K562 (cell line): ENCODE data around the gene CSAD. TPM values are rescaled to one million over a fixed set of nuclear protein-coding genes. Genes with fewer than 3 reads are reported as not detected.

ENCODE experiments used
- ATAC-seq: fragments of 200-7000 bp; cut with Tn5 transposase; 3 replicates; pipeline ENCODE4 v1.9.1; 2020; ENCODE audit warnings: moderate library complexity
- BruUV-seq: library from RNA; stranded (reverse); fragments of 400-500 nt; replicated peaks from 2 replicates; lab custom pipeline; 2021; lab: Mats Ljungman, UMichigan
- CTCF ChIA-PET: fragments of 300-600 bp; formaldehyde crosslinking; extraction: SDS; loops from one replicate; lab custom pipeline; 2021; ENCODE audit warnings: low intra/inter-chr PET ratio; lab: Yijun Ruan, JAX
- POLR2A ChIA-PET: fragments of 300-600, 350-650 bp; sonication (Branson Sonifier 250); formaldehyde crosslinking; extraction: SDS; loops from one replicate; lab custom pipeline; 2021; ENCODE audit warnings: antibody characterized with exemption, inconsistent platforms; lab: Yijun Ruan, JAX
- DNase-seq, 4 experiments: peaks; one replicate each; pipeline versions ENCODE4 v3.0.0 to v3.0.0-alpha.2; 2011 to 2018; ENCODE audit warnings: low spot score in 3 of 4, mixed read lengths in 3 of 4; ENCODE audit errors: extremely low read depth in 1 of 4
- FAIRE-seq: peaks from 2 replicates; lab custom pipeline; 2011; peaks lifted over from hg19 to GRCh38; lab: Jason Lieb, UNC
- H2AFZ ChIP-seq: 2 replicates; pipeline ENCODE4 v1.6.0; 2011; ENCODE audit warnings: low read depth, low read length, control low read depth, inconsistent platforms
- H3K27ac ChIP-seq: fragments of 200-600 bp; 3 replicates; pipeline ENCODE4 v1.8.0; 2011; ENCODE audit warnings: low read depth, mild to moderate bottlenecking, control low read depth, inconsistent platforms, low read length, moderate library complexity, mixed read lengths; ENCODE audit errors: extremely low read depth
- H3K27me3 ChIP-seq, 2 experiments: fragments of 300-600 bp in 1 of 2; 2 replicates in 1 of 2; 3 replicates in 1 of 2; pipeline versions ENCODE4 v1.6.0 to v1.8.0; 2011; ENCODE audit warnings: inconsistent platforms in 2 of 2, low read length in 2 of 2, mild to moderate bottlenecking in 1 of 2, mixed read lengths in 1 of 2, moderate library complexity in 1 of 2; ENCODE audit not compliant: control insufficient read depth in 2 of 2, insufficient read depth in 2 of 2
- H3K36me3 ChIP-seq: fragments of 300-600 bp; 3 replicates; pipeline ENCODE4 v1.8.0; 2011; ENCODE audit warnings: mild to moderate bottlenecking, low read length, inconsistent platforms; ENCODE audit not compliant: control insufficient read depth, insufficient read depth
- H3K4me1 ChIP-seq, 2 experiments: fragments of 200-600 bp in 1 of 2; replicated peaks in 1 of 2; 2 replicates in 1 of 2; 3 replicates in 1 of 2; pipeline versions ENCODE4 v1.5.1 to v1.8.0; 2011; ENCODE audit warnings: inconsistent platforms in 2 of 2, low read length in 2 of 2, mild to moderate bottlenecking in 1 of 2, mixed read lengths in 1 of 2, moderate library complexity in 1 of 2; ENCODE audit not compliant: control insufficient read depth in 2 of 2, insufficient read depth in 2 of 2
- H3K4me2 ChIP-seq: 2 replicates; pipeline ENCODE4 v1.6.1; 2011; ENCODE audit warnings: low read length, control low read depth, inconsistent platforms, mixed read lengths; ENCODE audit not compliant: insufficient read depth
- H3K4me3 ChIP-seq: fragments of 200-600 bp; sonication (generic), shearing (Covaris generic); 2 replicates; pipeline ENCODE4 v1.5.1; 2016; ENCODE audit warnings: control low read depth, inconsistent platforms
- H3K79me2 ChIP-seq: fragments of 200-600 bp; 3 replicates; pipeline ENCODE4 v1.8.0; 2011; ENCODE audit warnings: low read length, inconsistent platforms; ENCODE audit not compliant: control insufficient read depth, insufficient read depth
- H3K9ac ChIP-seq, 2 experiments: 2 replicates each; pipeline versions ENCODE4 v1.6.0 to v1.6.1; 2011; ENCODE audit warnings: low read depth in 2 of 2, low read length in 2 of 2, control low read depth in 1 of 2, inconsistent platforms in 1 of 2, mild to moderate bottlenecking in 1 of 2, mixed read lengths in 1 of 2; ENCODE audit not compliant: insufficient read depth in 1 of 2
- H3K9me1 ChIP-seq: one replicate; pipeline ENCODE4 v1.6.0; 2011; ENCODE audit warnings: inconsistent platforms, mild to moderate bottlenecking, low read length, moderate library complexity; ENCODE audit not compliant: control insufficient read depth, insufficient read depth
- H3K9me3 ChIP-seq: replicated peaks from 2 replicates; pipeline ENCODE4 v1.5.1; 2011; ENCODE audit warnings: low read depth, low read length, inconsistent platforms; ENCODE audit not compliant: control insufficient read depth, insufficient read depth
- H4K20me1 ChIP-seq: replicated peaks from 2 replicates; pipeline ENCODE4 v1.6.1; 2011; ENCODE audit warnings: low read length, inconsistent platforms, mixed read lengths; ENCODE audit not compliant: control insufficient read depth, insufficient read depth
- ARID3B ChIP-seq: fragments of 250-450 bp; sonication (Bioruptor Pico); IDR thresholded peaks from 2 replicates; pipeline ENCODE4 v1.4.0; 2020; ENCODE audit warnings: borderline replicate concordance
- CBX1 ChIP-seq: sonication (generic); IDR thresholded peaks from 2 replicates; pipeline ENCODE4 v1.6.1; 2016; ENCODE audit warnings: antibody characterized with exemption, low read depth, mild to moderate bottlenecking
- CTBP1 ChIP-seq: fragments of 450-650 bp; IDR thresholded peaks from 2 replicates; pipeline ENCODE4 v1.6.1; 2016; ENCODE audit warnings: borderline replicate concordance
- E2F3 ChIP-seq: fragments of 250-450 bp; sonication (Bioruptor Pico); IDR thresholded peaks from 2 replicates; pipeline ENCODE4 v1.4.0; 2020; ENCODE audit warnings: mild to moderate bottlenecking
- ETS1 ChIP-seq: conservative IDR thresholded peaks from 2 replicates; pipeline ENCODE4 v1.6.1; 2011; ENCODE audit warnings: low read depth, mild to moderate bottlenecking, low read length; ENCODE audit not compliant: control insufficient read depth
- MAFG ChIP-seq: fragments of 450-650 bp; conservative IDR thresholded peaks from 2 replicates; pipeline ENCODE4 v1.6.1; 2016; ENCODE audit warnings: missing genetic modification characterization, missing compliant biosample characterization
- MAFK ChIP-seq: IDR thresholded peaks from 2 replicates; pipeline ENCODE4 v1.6.1; 2011; ENCODE audit warnings: low read length, improper control_type of control experiment
- MCM3 ChIP-seq: fragments of 450-650 bp; IDR thresholded peaks from 2 replicates; pipeline ENCODE4 v1.6.1; 2016
- NCOA1 ChIP-seq: fragments of 450-650 bp; IDR thresholded peaks from 2 replicates; pipeline ENCODE4 v1.6.1; 2016; ENCODE audit warnings: low read depth
- SIX5 ChIP-seq, 2 experiments: IDR thresholded peaks; 2 replicates each; pipeline ENCODE4 v1.6.1; 2011; ENCODE audit warnings: low read length in 2 of 2, borderline replicate concordance in 1 of 2, low read depth in 1 of 2, mild to moderate bottlenecking in 1 of 2, moderate library complexity in 1 of 2; ENCODE audit not compliant: insufficient read depth in 1 of 2
- SP2 ChIP-seq: IDR thresholded peaks from 2 replicates; pipeline ENCODE4 v1.6.1; 2011; ENCODE audit warnings: mild to moderate bottlenecking, low read depth, low read length, moderate library complexity; ENCODE audit not compliant: poor library complexity, severe bottlenecking; ENCODE audit errors: extremely low read depth
- SRF ChIP-seq, 2 experiments: fragments of 250-450, 450-650 bp in 1 of 2; sonication (Bioruptor Pico) in 1 of 2; sonication (generic) in 1 of 2; formaldehyde crosslinking; IDR thresholded peaks; 2 replicates each; pipeline versions ENCODE4 v1.5.0 to v1.5.1; 2020 to 2022; ENCODE audit warnings: mild to moderate bottlenecking in 1 of 2, missing genetic modification reagents in 1 of 2
- TGIF2 ChIP-seq: sonication (generic); formaldehyde crosslinking; IDR thresholded peaks from 2 replicates; pipeline ENCODE4 v1.8.1; 2022; ENCODE audit warnings: mild to moderate bottlenecking, missing genetic modification reagents, moderate library complexity
- THRB ChIP-seq: fragments of 450-650 bp; formaldehyde crosslinking; conservative IDR thresholded peaks from 2 replicates; pipeline ENCODE4 v1.4.0; 2022; ENCODE audit warnings: mild to moderate bottlenecking, missing genetic modification characterization
- ZEB2 ChIP-seq: fragments of 450-650 bp; IDR thresholded peaks from 2 replicates; pipeline ENCODE4 v1.6.1; 2016
- ZNF197 ChIP-seq: fragments of 200-800 bp; sonication (Bioruptor generic); IDR thresholded peaks from 2 replicates; pipeline ENCODE4 v1.6.1; 2016; ENCODE audit warnings: low read depth, missing genetic modification characterization, missing compliant biosample characterization
- ZNF239 ChIP-seq: fragments of 250-450 bp; sonication (Bioruptor Pico); IDR thresholded peaks from 2 replicates; pipeline ENCODE4 v1.4.0; 2020; ENCODE audit warnings: mild to moderate bottlenecking
- ZNF316 ChIP-seq: fragments of 450-650 bp; IDR thresholded peaks from 2 replicates; pipeline ENCODE4 v1.6.1; 2016
- WGBS: fragments of 100-300 bp; shearing (Covaris generic); methylation state at CpG from one replicate; pipeline ENCODE4 v1.1.6; 2016; ENCODE audit warnings: low coverage, mixed read lengths; ENCODE audit not compliant: insufficient coverage; ENCODE audit errors: missing lambda C conversion rate; 5-methylcytosine and 5-hydroxymethylcytosine counted together
- in situ Hi-C: fragments of 300-500 bp; cut with MboI; formaldehyde crosslinking; loops from 4 replicates; pipeline ENCODE4 v1.15.0; 2018; ENCODE audit warnings: inconsistent platforms, mixed read lengths
- intact Hi-C: fragments of 100-400 bp; cut with micrococcal nuclease; formaldehyde crosslinking; loops from 2 replicates; pipeline ENCODE4 v1.14.2; 2022
- polyA plus RNA-seq, 8 experiments: library from polyadenylated mRNA; depleted of rRNA in 4 of 8; stranded (reverse) in 5 of 8; unstranded in 3 of 8; fragments of >200 nt; fragmentation: Nextera tagmentation in 2 of 8; fragmentation: Illumina TruSeq in 1 of 8; extraction: Ambion mirVana in 2 of 8; extraction: Trizol in 1 of 8; gene quantifications; 2 replicates each; pipeline versions ENCODE4 v1.2.1 to v1.2.3, GENCODE V29; 2011 to 2014; ENCODE audit warnings: inconsistent platforms in 1 of 8, missing spikeins in 1 of 8
- total RNA-seq, 7 experiments: library from RNA; depleted of rRNA in 6 of 7; stranded (reverse); fragments of >200 nt in 6 of 7; fragmentation: Illumina TruSeq in 2 of 7; extraction: Trizol in 2 of 7; gene quantifications; 2 replicates each; pipeline versions ENCODE4 v1.2.1 to v1.2.3, GENCODE V29; 2011 to 2021; ENCODE audit warnings: low replicate concordance in 1 of 7

Gene CSAD
- total and polyA plus RNA-seq, 9 of the 15 experiments (the other 6 are each of a cell fraction or from before 2014, with no cell fraction given) = 1.8 to 19.6 (median 8.1) TPM

GRCh38 chr12:53128780-53129569, 51.8 kb downstream of the CSAD start (continued):
- TF ChIP-seq SRF (CRISPR knock-in tag; IDR thresholded peaks at IDR 0.05) (no peak), CTBP1 (no peak), ZNF197 (CRISPR knock-in tag) (no peak), SIX5 (IDR thresholded peaks at IDR 0.05; ENCODE audit: borderline replicate concordance in 1 of 2, insufficient read depth in 1 of 2, low read depth in 1 of 2, low read length in 2 of 2) (no peak)

- no peak for ATAC-seq
- in situ Hi-C loops = no loop called here
- Histone ChIP-seq H3K9me3 (no peaks in the 10 kb centered on the region), H3K27me3 (peaks cover 8 to 13% of the 10 kb centered on the region in 2 experiments), H4K20me1 (no peaks in the 10 kb centered on the region), H3K4me2 (no peak overlapping the region), H3K36me3 (no peaks in the 10 kb centered on the region), H2AFZ (no peak overlapping the region), H3K79me2 (no peaks in the 10 kb centered on the region), H3K4me1 (peaks cover 0 to 9% of the 10 kb centered on the region in 2 experiments; a peak in 2 of 5 replicates), H3K4me3 (no peak overlapping the region), H3K27ac (no peak overlapping the region), H3K9me1 (no peaks in the 10 kb centered on the region), H3K9ac (no peak overlapping the region)
- no peak for FAIRE-seq
- DNase-seq = no peak
- 0% methylated on average over 1 of the region's 1 CpG for WGBS
- BruUV-seq = no TSS peak
- intact Hi-C loops = no loop called here
- CTCF ChIA-PET = no interaction called here
- POLR2A ChIA-PET = interaction anchor here (0.6 to 0.9 kb wide), 2 partner anchors 15 to 50 kb away, joined by 3 to 4 read pairs; no protein-coding TSS in a partner anchor
- TF ChIP-seq NCOA1 (no peak), ARID3B (no peak), E2F3 (CRISPR knock-in tag) (no peak), ZNF239 (no peak), THRB (CRISPR knock-in tag) (no peak), MAFG (tag) (peak; percentile 87), ZNF316 (peak; percentile 96), CBX1 (no peak), TGIF2 (CRISPR knock-in tag) (no peak), ZEB2 (no peak), MCM3 (no peak), ETS1 (no peak), MAFK (peak; percentile 77), SP2 (no peak)
Observed at GRCh38 chr12:53127169-53127568, 53.6 kb downstream of the CSAD start.
